ENCODE results near the gene SLC5A6. TPM values are rescaled to one million over a fixed set of nuclear protein-coding genes. Genes with fewer than 3 reads are reported as not detected.
A peak's percentile ranks its signal among the peaks of the same experiment; 100 is the strongest.

SLC5A6 gene
- total RNA-seq, 4 donors from 2014 or later: 13.5 to 38.6 (median 23.2) TPM

- Histone ChIP-seq H3K27ac (peak overlapping the region; percentile 20 to 90 (median 80)), H3K4me3 (no peak overlapping the region), H3K9me3 (no peaks in the 10 kb centered on the region), H3K36me3 (no peaks in the 10 kb centered on the region), H3K27me3 (peaks cover 0 to 9% (median 0%) of the 10 kb centered on the region in 4 donors), H3K4me1 (peaks cover 0 to 20% (median 6%) of the 10 kb centered on the region in 3 donors)
- WGBS, 2 donors: 28 to 32% methylated on average over 6 of the region's 6 CpGs
- intact Hi-C loops (cut with DNase I): no loop called here
- TF ChIP-seq POLR2A (IDR thresholded peaks at IDR 0.05): no peak
- no peak for TF ChIP-seq CTCF (IDR thresholded peaks at IDR 0.05)
- no peak for DNase-seq
Observed at GRCh38 chr2:27185331-27186026, 26.6 kb downstream of the SLC5A6 start.

- peaks cover 0 to 20% (median 8%) of the 10 kb centered on the region in 3 donors for H3K4me1 ChIP-seq
- intact Hi-C loops (cut with DNase I): no loop called here
- H3K9me3 ChIP-seq: no peaks in the 10 kb centered on the region
- peak overlapping the region in 3 of 4 donors; percentile 77 to 90 (median 84) for H3K27ac ChIP-seq
- H3K27me3 ChIP-seq: peaks cover 0 to 9% (median 0%) of the 10 kb centered on the region in 4 donors
- WGBS, 2 donors: 52 to 67% methylated on average over 4 of the region's 4 CpGs
- no peaks in the 10 kb centered on the region for H3K36me3 ChIP-seq
- no peak for DNase-seq
- TF ChIP-seq CTCF (IDR thresholded peaks at IDR 0.05): no peak
- no peak for TF ChIP-seq POLR2A (IDR thresholded peaks at IDR 0.05)
- H3K4me3 ChIP-seq: no peak overlapping the region
Observed at GRCh38 chr2:27184115-27184514, 28.0 kb downstream of the SLC5A6 start.

DNA sequence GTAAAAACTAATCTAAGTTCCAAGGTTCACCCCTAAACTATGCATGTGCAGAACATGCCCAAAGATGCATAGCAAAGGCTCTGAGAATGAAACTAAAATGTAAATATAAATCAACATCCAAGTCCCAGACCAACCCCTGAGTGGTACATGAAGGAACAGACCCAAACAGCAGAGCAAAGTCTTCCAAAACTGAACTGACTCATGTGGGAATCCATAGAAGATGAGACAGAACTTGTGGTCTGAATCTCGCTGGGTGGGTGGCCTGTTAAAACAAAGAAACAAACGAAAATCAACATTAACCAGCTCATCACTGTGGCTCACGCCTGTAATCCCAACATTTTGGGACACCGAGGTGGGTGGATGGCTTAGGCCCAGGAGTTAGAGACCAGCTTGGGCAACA is 29.7 kb downstream of the SLC5A6 start:
- DNase-seq: no peak
- no peaks in the 10 kb centered on the region for H3K36me3 ChIP-seq
- no peak overlapping the region for H3K4me3 ChIP-seq
- intact Hi-C loops (cut with DNase I): no loop called here
- H3K9me3 ChIP-seq: no peaks in the 10 kb centered on the region
- peak overlapping the region in 2 of 4 donors; percentile 40 to 69 for H3K27ac ChIP-seq
- peaks cover 0 to 20% (median 8%) of the 10 kb centered on the region in 3 donors for H3K4me1 ChIP-seq
- no peak for TF ChIP-seq POLR2A (IDR thresholded peaks at IDR 0.05)
- no peak for TF ChIP-seq CTCF (IDR thresholded peaks at IDR 0.05)
- WGBS, 2 donors: 40 to 41% methylated on average over 4 of the region's 4 CpGs
- H3K27me3 ChIP-seq: peaks cover 0 to 23% (median 0%) of the 10 kb centered on the region in 4 donors

DNA sequence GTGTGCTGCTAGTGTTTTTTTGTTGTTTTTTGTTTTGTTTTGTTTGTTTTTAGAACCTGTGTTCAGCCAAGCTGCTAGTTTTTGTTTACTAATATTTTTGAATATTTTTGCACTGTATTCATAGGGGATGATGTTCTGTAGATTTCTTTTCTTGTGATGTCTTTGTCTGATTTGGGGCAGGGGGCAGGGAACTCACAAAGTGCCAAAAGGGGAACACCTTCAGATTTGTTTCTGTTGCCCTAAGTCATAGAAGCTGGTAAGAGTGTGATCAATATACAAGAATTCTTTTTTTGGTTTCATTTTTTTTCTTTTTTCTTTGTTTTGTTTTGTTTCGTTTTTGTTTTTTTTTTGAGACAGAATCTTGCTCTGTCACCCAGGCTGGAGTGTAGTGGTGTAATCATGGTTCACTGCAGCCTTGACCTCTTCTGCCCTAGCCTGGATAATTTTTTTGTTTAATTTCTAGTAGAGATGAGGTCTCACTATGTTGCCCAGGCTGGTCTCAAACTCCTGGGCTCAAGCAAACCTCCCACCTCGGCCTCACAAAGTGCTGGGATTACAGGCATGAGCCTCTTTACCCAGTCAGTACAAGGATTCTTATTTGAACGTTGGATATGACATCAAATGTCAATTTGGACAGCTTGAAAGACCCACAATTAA is 32.6 kb downstream of the SLC5A6 start:
- no peak for DNase-seq
- Histone ChIP-seq H3K9me3 (no peaks in the 10 kb centered on the region), H3K4me1 (peaks cover 0 to 6% (median 4%) of the 10 kb centered on the region in 3 donors), H3K27ac (peak overlapping the region in 2 of 4 donors; percentile 56), H3K4me3 (no peak overlapping the region), H3K36me3 (no peaks in the 10 kb centered on the region), H3K27me3 (peaks cover 0 to 38% (median 0%) of the 10 kb centered on the region in 4 donors)
- intact Hi-C loops (cut with DNase I): no loop called here
- TF ChIP-seq POLR2A (IDR thresholded peaks at IDR 0.05): no peak
- no peak for TF ChIP-seq CTCF (IDR thresholded peaks at IDR 0.05)
- WGBS, 2 donors: 38 to 61% methylated on average over 3 of the region's 3 CpGs

GRCh38 chr2:27178469-27178868 is 33.6 kb downstream of the SLC5A6 start:
- Histone ChIP-seq H3K27ac (no peak overlapping the region), H3K4me1 (peaks cover 0 to 3% (median 0%) of the 10 kb centered on the region in 3 donors), H3K4me3 (no peak overlapping the region), H3K36me3 (no peaks in the 10 kb centered on the region), H3K9me3 (no peaks in the 10 kb centered on the region), H3K27me3 (peaks cover 0 to 39% (median 0%) of the 10 kb centered on the region in 4 donors)
- TF ChIP-seq CTCF (IDR thresholded peaks at IDR 0.05) (no peak), POLR2A (IDR thresholded peaks at IDR 0.05) (no peak)
- 87% methylated on average over 3 of the region's 3 CpGs for WGBS, 2 donors
- DNase-seq: no peak
- intact Hi-C loops (cut with DNase I): no loop called here
